MCF 10A (cell line): ENCODE data around the gene ARMS2. TPM values are rescaled to one million over a fixed set of nuclear protein-coding genes. Genes with fewer than 3 reads are reported as not detected.
A peak's percentile ranks its signal among the peaks of the same experiment; 100 is the strongest.

Source experiments
- BruUV-seq: library from RNA; stranded (reverse); fragments of 400-500 nt; replicated peaks from 2 replicates; lab custom pipeline; 2021; lab: Mats Ljungman, UMichigan
- CTCF ChIA-PET: fragments of 300-600 bp; sonication (Branson Sonifier 250); formaldehyde crosslinking; extraction: SDS; loops from one replicate; lab custom pipeline; 2021; ENCODE audit warnings: antibody characterized with exemption, inconsistent platforms; lab: Yijun Ruan, JAX
- POLR2A ChIA-PET: fragments of 300-600, 350-650 bp; sonication (Branson Sonifier 250); formaldehyde crosslinking; extraction: SDS; loops from one replicate; lab custom pipeline; 2020; ENCODE audit warnings: antibody characterized with exemption, inconsistent platforms; lab: Yijun Ruan, JAX
- DNase-seq: peaks from one replicate; pipeline ENCODE4 v3.0.0-alpha.2; 2018; ENCODE audit not compliant: unreplicated experiment
- H3K27ac Mint-ChIP-seq: one replicate; pipeline ENCODE4 v1.8.0; 2022; ENCODE audit warnings: mild to moderate bottlenecking, low read depth, mixed read lengths; ENCODE audit not compliant: unreplicated experiment
- H3K27me3 Mint-ChIP-seq: one replicate; pipeline ENCODE4 v1.8.0; 2022; ENCODE audit warnings: mixed read lengths; ENCODE audit not compliant: insufficient read depth, unreplicated experiment
- H3K36me3 Mint-ChIP-seq: one replicate; pipeline ENCODE4 v1.8.0; 2022; ENCODE audit warnings: mild to moderate bottlenecking, moderate library complexity, mixed read lengths; ENCODE audit not compliant: insufficient read depth, unreplicated experiment
- H3K4me1 Mint-ChIP-seq: one replicate; pipeline ENCODE4 v1.8.0; 2022; ENCODE audit warnings: mixed read lengths; ENCODE audit not compliant: insufficient read depth, unreplicated experiment
- H3K4me3 Mint-ChIP-seq: one replicate; pipeline ENCODE4 v1.8.0; 2022; ENCODE audit warnings: mild to moderate bottlenecking, moderate library complexity, mixed read lengths; ENCODE audit not compliant: unreplicated experiment
- H3K9me3 Mint-ChIP-seq: one replicate; pipeline ENCODE4 v1.8.0; 2022; ENCODE audit warnings: mixed read lengths; ENCODE audit not compliant: unreplicated experiment
- intact Hi-C: fragments of 100-400 bp; cut with micrococcal nuclease; formaldehyde crosslinking; loops from 2 replicates; pipeline ENCODE4 v1.14.1; 2022
- total RNA-seq: library from RNA; stranded (reverse); gene quantifications from 2 replicates; pipeline ENCODE4 v1.2.3, GENCODE V29; 2022
- TF ChIP-seq, protein P1 (sequence below): fragments of 200-600 bp; IDR thresholded peaks from one replicate; pipeline ENCODE4 v1.8.0; 2022; ENCODE audit warnings: antibody characterized with exemption, mild to moderate bottlenecking; ENCODE audit not compliant: unreplicated experiment

ARMS2 gene
- total RNA-seq, 1 experiment from 2014 or later = not detected

DNA sequence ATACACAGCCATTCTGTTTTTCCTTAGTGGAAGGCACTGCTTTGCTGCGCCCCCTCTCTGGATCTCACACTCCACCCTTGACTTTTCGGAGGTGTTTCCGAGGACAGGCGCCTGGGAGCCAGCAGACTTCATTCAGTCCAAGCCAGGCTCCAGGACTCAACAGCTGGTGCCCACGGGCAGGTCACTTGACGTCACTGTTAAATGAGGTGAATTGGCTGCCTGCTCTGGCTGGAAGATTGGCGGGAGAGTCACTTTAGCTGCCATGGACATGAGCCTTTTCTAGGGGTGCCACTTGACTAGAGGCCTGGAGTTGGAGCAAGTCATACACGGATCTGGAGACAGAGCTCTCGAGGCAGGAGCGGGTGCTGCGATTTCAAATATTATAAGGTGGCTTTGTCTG lies 10.1 kb downstream of the ARMS2 start:
- Mint-ChIP-seq H3K4me3 (peak overlapping the region; percentile 56), H3K36me3 (peaks cover 30% of the 10 kb centered on the region), H3K9me3 (no peaks in the 10 kb centered on the region), H3K4me1 (peaks cover 39% of the 10 kb centered on the region), H3K27me3 (no peaks in the 10 kb centered on the region), H3K27ac (no peak overlapping the region)
- ChIA-PET CTCF (interaction anchor here (0.6 to 2.1 kb wide), 4 partner anchors 27 to 166 kb away, joined by 3 to 5 read pairs (median 4); no protein-coding TSS in a partner anchor), POLR2A (interaction anchor here (15.0 kb wide), 1 partner anchor 26 kb away, joined by 291 read pairs; no protein-coding TSS in a partner anchor)
- TF ChIP-seq, protein P1, sequence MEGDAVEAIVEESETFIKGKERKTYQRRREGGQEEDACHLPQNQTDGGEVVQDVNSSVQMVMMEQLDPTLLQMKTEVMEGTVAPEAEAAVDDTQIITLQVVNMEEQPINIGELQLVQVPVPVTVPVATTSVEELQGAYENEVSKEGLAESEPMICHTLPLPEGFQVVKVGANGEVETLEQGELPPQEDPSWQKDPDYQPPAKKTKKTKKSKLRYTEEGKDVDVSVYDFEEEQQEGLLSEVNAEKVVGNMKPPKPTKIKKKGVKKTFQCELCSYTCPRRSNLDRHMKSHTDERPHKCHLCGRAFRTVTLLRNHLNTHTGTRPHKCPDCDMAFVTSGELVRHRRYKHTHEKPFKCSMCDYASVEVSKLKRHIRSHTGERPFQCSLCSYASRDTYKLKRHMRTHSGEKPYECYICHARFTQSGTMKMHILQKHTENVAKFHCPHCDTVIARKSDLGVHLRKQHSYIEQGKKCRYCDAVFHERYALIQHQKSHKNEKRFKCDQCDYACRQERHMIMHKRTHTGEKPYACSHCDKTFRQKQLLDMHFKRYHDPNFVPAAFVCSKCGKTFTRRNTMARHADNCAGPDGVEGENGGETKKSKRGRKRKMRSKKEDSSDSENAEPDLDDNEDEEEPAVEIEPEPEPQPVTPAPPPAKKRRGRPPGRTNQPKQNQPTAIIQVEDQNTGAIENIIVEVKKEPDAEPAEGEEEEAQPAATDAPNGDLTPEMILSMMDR = no peak
- no TSS peak for BruUV-seq
- DNase-seq = no peak
- intact Hi-C loops = no loop called here

DNA sequence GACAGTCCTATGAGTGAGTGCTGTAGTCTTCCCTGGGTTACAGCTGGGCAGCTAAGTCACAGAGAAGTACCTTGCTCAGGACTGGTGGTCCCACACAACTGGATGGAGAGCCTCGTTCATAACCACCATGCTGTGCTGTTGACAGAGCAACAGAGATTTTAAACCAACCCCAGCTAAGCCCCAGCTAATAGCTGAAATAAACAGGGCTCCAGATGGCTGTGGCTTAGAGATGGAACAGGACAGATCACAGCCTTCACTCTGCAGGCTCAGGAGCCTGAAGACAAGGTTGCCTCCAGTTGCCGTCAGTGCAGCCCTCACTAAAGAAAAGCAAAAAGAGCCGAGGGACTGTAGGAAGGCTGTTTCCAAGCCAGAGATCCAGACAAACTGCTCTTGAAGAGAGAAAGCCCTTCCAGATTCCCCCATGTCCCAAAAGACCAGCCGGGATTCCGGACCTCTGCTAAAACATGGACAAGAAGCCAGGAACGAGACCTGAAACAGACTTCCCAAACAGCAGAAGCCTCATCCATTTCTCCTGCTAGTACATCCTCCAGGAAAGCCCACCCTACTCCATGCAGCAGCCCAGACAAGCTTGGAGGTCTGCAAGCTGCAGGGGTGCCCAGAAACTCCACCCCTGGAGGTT lies 11.1 kb downstream of the ARMS2 start:
- CTCF ChIA-PET = interaction anchor here (0.6 to 2.3 kb wide), 5 partner anchors 56 to 167 kb away, joined by 3 to 5 read pairs (median 4); no protein-coding TSS in a partner anchor

DNA sequence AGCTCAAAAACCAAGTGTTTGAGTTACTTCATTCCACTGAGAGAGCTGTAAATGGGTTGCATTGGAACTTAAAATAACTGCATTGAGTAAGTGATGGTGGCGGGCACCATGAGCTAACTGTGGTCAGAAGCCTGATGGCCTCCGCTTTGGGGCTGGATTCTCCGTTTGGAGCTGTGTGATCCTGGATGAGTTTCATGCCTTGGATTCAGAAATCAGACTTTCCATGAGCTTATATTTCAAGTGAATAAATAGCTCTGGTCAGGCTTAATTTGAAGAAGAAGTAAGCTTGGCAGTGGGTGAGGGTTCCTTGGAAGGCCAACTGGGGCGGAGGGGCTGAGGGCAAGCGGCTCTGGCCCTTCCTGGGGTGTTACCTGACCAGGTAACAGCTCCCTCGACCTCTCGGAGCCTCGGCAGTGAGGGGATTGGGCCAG lies 12.5 kb downstream of the ARMS2 start:
- Mint-ChIP-seq H3K36me3 (peaks cover 35% of the 10 kb centered on the region), H3K27ac (peak overlapping the region; percentile 42), H3K27me3 (no peaks in the 10 kb centered on the region), H3K4me1 (peaks cover 52% of the 10 kb centered on the region), H3K4me3 (no peak overlapping the region), H3K9me3 (no peaks in the 10 kb centered on the region)
- BruUV-seq = no TSS peak
- TF ChIP-seq, protein P1 = no peak
- CTCF ChIA-PET = interaction anchor here (0.5 to 5.0 kb wide), 11 partner anchors 11 to 398 kb away, joined by 3 to 39 read pairs (median 4); no protein-coding TSS in a partner anchor
- POLR2A ChIA-PET = interaction anchor here (1.2 to 15.0 kb wide), 3 partner anchors 12 to 159 kb away, joined by 5 to 291 read pairs (median 5); partner anchors contain the start of gene ARMS2
- intact Hi-C loops = no loop called here
- DNase-seq = no peak

More for the DNA sequence above, 11.1 kb downstream of the ARMS2 start:
- no peak for DNase-seq
- Mint-ChIP-seq H3K4me1 (peaks cover 48% of the 10 kb centered on the region), H3K9me3 (no peaks in the 10 kb centered on the region), H3K4me3 (no peak overlapping the region), H3K36me3 (peaks cover 30% of the 10 kb centered on the region), H3K27me3 (no peaks in the 10 kb centered on the region), H3K27ac (no peak overlapping the region)
- no TSS peak for BruUV-seq
- intact Hi-C loops = no loop called here
- TF ChIP-seq, protein P1 = no peak
- POLR2A ChIA-PET = interaction anchor here (1.1 to 15.0 kb wide), 2 partner anchors 25 to 38 kb away, joined by 3 to 291 read pairs; no protein-coding TSS in a partner anchor

DNA sequence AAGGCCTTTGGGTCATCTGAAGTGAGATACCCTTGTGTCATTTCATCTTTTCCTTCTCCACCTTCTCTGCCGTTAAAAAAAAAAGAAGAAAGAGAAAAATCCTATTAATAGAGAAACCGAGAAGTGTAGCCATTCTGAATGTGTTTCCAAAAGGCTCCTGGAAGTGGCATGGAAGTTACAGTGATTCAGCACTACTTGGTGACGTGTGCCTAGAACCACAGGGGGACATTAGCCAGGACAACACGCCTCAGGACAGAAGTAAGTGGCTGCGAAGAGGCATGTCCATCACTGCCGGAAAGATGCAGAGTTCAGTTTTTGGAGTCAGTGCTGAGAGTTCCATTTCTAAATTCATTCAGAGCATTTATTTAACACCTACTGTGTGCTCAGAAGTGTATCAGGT lies 13.2 kb downstream of the ARMS2 start:
- CTCF ChIA-PET = interaction anchor here (0.6 to 5.0 kb wide), 7 partner anchors 15 to 166 kb away, joined by 3 to 39 read pairs (median 7); no protein-coding TSS in a partner anchor
- no peaks in the 10 kb centered on the region for H3K27me3 Mint-ChIP-seq
- peaks cover 50% of the 10 kb centered on the region for H3K4me1 Mint-ChIP-seq
- TF ChIP-seq, protein P1 = no peak
- no TSS peak for BruUV-seq
- no peak for DNase-seq
- H3K9me3 Mint-ChIP-seq = no peaks in the 10 kb centered on the region
- H3K4me3 Mint-ChIP-seq = no peak overlapping the region
- POLR2A ChIA-PET = interaction anchor here (0.7 to 15.0 kb wide), 8 partner anchors 11 to 135 kb away, joined by 3 to 291 read pairs (median 19); partner anchors contain the start of gene PLEKHA1
- intact Hi-C loops = loop anchor here (2.0 kb wide), 2 partner anchors 37 to 97 kb away; no protein-coding TSS in a partner anchor
- peak overlapping the region; percentile 42 for H3K27ac Mint-ChIP-seq
- peaks cover 35% of the 10 kb centered on the region for H3K36me3 Mint-ChIP-seq
